ENCODE measurements around the gene TMEM52. TPM values are rescaled to one million over a fixed set of nuclear protein-coding genes. Genes with fewer than 3 reads are reported as not detected.
"Not testable (repeated sequence)": the region's sequence is repeated elsewhere in the genome, so short reads cannot be mapped to it uniquely, and the experiment has no call there.

The TMEM52 gene
- total RNA-seq, 1 experiment from 2014 or later: not detected

- DNase-seq (ENCODE audit: low read depth): no peak
- in situ Hi-C loops (cut with HindIII; ENCODE audit: low pct_unique_long_range_greater_than_20kb, low sequenced_read_pairs): no loop called here
Observed at GRCh38 chr1:1950940-1951339, 31.9 kb upstream of the TMEM52 start.

GRCh38 chr1:1948783-1949182, 29.7 kb upstream of the TMEM52 start:
- in situ Hi-C loops (cut with HindIII; ENCODE audit: low pct_unique_long_range_greater_than_20kb, low sequenced_read_pairs): no loop called here
- DNase-seq (ENCODE audit: low read depth): no peak

- in situ Hi-C loops (cut with HindIII; ENCODE audit: low pct_unique_long_range_greater_than_20kb, low sequenced_read_pairs): no loop called here
- no peak for DNase-seq (ENCODE audit: low read depth)
Observed at GRCh38 chr1:1947493-1947892, 28.4 kb upstream of the TMEM52 start.

DNA sequence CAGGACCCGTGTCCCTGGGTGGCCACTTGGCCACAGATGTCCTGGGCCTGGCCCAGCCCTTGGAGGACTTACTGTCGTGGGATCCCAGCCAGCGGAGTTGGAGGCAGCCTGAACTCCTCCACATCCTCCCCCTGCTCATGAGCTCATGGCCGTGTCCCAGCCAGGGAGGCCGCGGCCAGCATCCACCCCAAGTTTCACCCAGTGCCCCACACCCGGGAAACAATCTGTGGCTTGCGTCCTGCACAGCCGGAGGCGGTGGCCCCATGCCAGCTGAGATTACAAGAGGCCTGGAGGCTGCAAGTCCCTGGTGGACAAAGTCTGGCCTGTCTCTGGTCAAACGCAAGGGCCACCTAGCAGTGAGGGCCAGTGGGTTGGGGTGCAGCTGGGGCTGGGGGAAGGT, 27.5 kb upstream of the TMEM52 start:
- DNase-seq (ENCODE audit: low read depth): no peak
- in situ Hi-C loops (cut with HindIII; ENCODE audit: low pct_unique_long_range_greater_than_20kb, low sequenced_read_pairs): no loop called here

- in situ Hi-C loops (cut with HindIII; ENCODE audit: low pct_unique_long_range_greater_than_20kb, low sequenced_read_pairs): no loop called here
- no peak for DNase-seq (ENCODE audit: low read depth)
Observed at GRCh38 chr1:1945782-1946393, 26.8 kb upstream of the TMEM52 start.

GRCh38 chr1:1943834-1944570, 24.9 kb upstream of the TMEM52 start:
- in situ Hi-C loops (cut with HindIII; ENCODE audit: low pct_unique_long_range_greater_than_20kb, low sequenced_read_pairs): no loop called here
- DNase-seq (ENCODE audit: low read depth): peak; percentile 42

DNA sequence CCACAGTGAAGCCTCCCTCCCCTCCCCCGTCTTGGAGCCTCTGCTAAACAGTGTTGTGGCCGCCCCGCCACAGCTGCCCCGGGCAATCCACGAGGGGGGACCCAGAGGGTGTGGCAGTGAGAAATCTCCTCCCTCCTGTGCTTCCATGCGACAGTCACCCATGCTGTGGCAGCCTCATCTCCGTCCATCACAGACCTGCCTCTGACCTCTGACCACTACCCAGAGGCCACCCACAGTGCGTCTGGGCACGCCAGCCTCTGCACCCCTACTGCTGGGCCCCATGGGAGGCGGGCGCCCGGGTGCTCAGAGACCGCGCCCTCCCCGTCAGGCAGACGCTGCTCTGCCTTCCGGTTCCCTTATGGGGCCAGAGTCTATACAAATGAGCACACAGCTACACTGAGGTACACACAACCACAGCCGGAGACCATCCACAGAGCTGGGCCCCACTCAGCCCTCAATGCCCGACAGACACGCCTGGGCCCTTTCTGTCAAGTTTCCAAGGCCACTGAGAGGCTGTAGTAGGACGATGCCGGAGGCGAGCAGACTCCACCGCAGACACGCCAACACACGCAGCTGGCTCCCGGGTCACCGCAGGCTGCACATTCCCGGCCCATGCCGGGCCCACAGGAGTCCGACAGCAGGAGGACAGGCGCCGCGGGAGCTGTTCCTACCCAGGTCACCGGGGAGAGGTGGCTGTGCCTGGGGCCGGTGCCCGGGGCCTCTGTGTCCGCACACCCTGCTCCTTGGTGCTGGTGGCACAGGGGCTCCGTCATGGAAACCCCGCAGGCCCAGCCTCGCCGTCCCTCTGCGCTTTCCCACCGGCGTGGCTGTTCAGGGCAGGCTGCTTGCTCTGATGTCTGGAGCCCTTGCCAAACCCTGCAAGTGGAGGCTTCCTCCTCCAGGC, 23.9 kb upstream of the TMEM52 start:
- in situ Hi-C loops (cut with HindIII; ENCODE audit: low pct_unique_long_range_greater_than_20kb, low sequenced_read_pairs): no loop called here
- DNase-seq (ENCODE audit: low read depth): no peak

- in situ Hi-C loops (cut with HindIII; ENCODE audit: low pct_unique_long_range_greater_than_20kb, low sequenced_read_pairs): no loop called here
- no peak for DNase-seq (ENCODE audit: low read depth)
Observed at GRCh38 chr1:1941868-1942752, 23.0 kb upstream of the TMEM52 start.

- in situ Hi-C loops (cut with HindIII; ENCODE audit: low pct_unique_long_range_greater_than_20kb, low sequenced_read_pairs): no loop called here
- DNase-seq (ENCODE audit: low read depth): no peak
Observed at GRCh38 chr1:1941211-1941841, 22.2 kb upstream of the TMEM52 start.

GRCh38 chr1:1940123-1940425, 21.0 kb upstream of the TMEM52 start:
- no peak for DNase-seq (ENCODE audit: low read depth)
- in situ Hi-C loops (cut with HindIII; ENCODE audit: low pct_unique_long_range_greater_than_20kb, low sequenced_read_pairs): no loop called here

DNA sequence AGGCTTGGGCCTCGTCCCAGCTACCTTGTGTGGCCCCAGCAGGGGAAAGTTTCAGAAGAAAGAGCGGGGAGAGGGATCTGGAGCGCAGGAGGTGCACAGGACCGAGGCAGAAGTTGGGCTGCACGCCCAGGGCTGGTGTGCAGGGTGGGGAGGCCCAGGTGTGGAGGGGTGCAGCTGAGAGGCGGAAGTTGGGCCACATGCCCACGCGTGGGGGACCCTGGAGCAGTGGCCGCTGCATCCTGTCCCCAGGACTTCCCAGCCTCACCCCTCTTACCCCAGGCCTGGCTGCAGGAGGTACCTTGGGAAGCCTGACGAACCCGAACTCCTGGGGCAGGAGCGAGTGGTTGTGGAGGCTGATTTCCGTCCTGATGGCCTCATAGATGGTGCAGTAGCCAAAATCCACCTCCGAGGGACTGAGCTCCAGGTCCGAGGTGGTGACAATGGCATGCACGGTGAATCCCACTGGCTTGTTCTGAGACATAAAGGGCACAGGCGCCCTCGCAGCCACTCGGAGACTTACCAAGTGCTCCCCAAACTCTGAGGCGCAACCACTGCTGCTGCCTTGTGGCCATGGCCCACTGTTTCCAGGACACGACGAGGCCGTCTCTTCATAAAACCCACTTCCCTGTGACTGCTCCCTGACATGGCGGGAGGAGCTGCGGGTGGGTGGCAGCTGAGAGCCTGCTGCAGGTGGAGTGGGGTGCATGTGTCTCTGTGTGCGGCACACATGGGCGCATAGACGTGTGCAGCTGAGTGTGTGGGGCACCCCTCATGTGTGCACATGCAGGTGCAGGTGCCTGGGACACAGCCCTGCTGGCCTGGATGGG, 20.4 kb upstream of the TMEM52 start:
- in situ Hi-C loops (cut with HindIII; ENCODE audit: low pct_unique_long_range_greater_than_20kb, low sequenced_read_pairs): no loop called here
- no peak for DNase-seq (ENCODE audit: low read depth)

DNA sequence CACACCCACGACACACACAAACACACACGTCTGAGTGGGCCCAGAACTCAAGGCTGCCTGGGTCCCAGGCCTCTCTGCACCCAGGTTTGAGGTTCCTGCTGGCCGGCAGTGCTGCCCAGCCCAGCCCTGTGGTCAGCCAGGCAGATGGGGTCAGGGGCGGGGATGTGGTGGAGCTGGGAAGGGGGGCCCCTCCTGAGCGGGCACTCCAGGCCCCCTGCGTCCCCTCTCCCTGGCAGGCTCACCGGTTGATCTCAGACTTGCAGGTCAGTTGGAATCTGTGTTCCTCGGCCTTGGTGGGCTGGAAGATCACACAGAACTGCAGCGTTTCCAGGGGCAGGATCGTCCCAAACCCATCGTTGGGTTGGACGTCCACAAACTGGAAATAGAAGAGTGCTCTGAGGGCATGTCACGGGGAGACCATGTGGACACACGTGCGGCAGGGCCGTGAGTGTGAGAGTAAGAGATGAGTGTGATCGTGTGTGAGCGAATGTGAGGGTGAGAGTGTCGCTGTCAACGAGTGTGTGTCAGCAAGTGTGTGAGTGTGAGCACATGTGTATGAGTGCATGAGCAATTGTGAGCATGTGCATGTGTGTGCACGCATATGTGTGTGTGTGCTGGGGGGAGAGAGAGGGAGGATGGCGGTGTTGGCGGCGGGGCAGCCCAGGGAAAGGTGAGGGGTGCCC, 19.7 kb upstream of the TMEM52 start:
- DNase-seq (ENCODE audit: low read depth): no peak
- in situ Hi-C loops (cut with HindIII; ENCODE audit: low pct_unique_long_range_greater_than_20kb, low sequenced_read_pairs): no loop called here

GRCh38 chr1:1938276-1938573, 19.1 kb upstream of the TMEM52 start:
- DNase-seq (ENCODE audit: low read depth): no peak
- in situ Hi-C loops (cut with HindIII; ENCODE audit: low pct_unique_long_range_greater_than_20kb, low sequenced_read_pairs): no loop called here

GRCh38 chr1:1937549-1938275, 18.6 kb upstream of the TMEM52 start:
- in situ Hi-C loops (cut with HindIII; ENCODE audit: low pct_unique_long_range_greater_than_20kb, low sequenced_read_pairs): no loop called here
- DNase-seq (ENCODE audit: low read depth): no peak

- DNase-seq (ENCODE audit: low read depth): no peak
- in situ Hi-C loops (cut with HindIII; ENCODE audit: low pct_unique_long_range_greater_than_20kb, low sequenced_read_pairs): no loop called here
Observed at GRCh38 chr1:1937061-1937460, 18.0 kb upstream of the TMEM52 start.

DNA sequence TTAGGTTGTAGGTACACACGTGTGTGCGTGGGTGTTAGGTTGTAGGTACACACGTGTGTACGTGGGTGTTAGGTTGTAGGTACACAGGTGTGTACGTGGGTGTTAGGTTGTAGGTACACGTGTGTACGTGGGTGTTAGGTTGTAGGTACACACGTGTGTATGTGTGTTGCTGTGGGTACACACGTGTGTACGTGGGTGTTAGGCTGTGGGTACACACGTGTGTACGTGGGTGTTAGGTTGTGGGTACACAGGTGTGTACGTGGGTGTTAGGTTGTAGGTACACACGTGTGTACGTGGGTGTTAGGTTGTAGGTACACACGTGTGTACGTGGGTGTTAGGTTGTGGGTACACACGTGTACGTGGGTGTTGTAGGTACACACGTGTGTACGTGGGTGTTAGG, 15.8 kb upstream of the TMEM52 start:
- DNase-seq (ENCODE audit: low read depth); in situ Hi-C loops (cut with HindIII; ENCODE audit: low pct_unique_long_range_greater_than_20kb, low sequenced_read_pairs): not testable (repeated sequence)
